Testis (tissue), 3 donors: Measurements from ENCODE around the gene ARHGEF37. TPM values are rescaled to one million over a fixed set of nuclear protein-coding genes. Genes with fewer than 3 reads are reported as not detected.
"Not testable (repeated sequence)": the region's sequence is repeated elsewhere in the genome, so short reads cannot be mapped to it uniquely, and the experiment has no call there.

Source experiments
- DNase-seq: peaks from one replicate; pipeline ENCODE4 v3.0.0-alpha.2; 2019
- H3K27ac ChIP-seq, 2 donors: fragments of 200-600 bp; sonication (generic); one replicate each; pipeline ENCODE4 v1.5.1; 2019
- H3K27me3 ChIP-seq: fragments of 200-600 bp; sonication (generic); one replicate; pipeline ENCODE4 v1.5.1; 2019
- H3K36me3 ChIP-seq: fragments of 200-600 bp; sonication (generic); one replicate; pipeline ENCODE4 v1.5.1; 2017; ENCODE audit warnings: low read depth; ENCODE audit errors: missing control alignments
- H3K4me1 ChIP-seq: fragments of 200-600 bp; sonication (generic); one replicate; pipeline ENCODE4 v1.5.1; 2019
- H3K4me3 ChIP-seq, 2 donors: fragments of 200-600 bp; sonication (generic); one replicate each; pipeline ENCODE4 v1.5.1; 2017 to 2019
- H3K9me3 ChIP-seq: fragments of 200-600 bp; sonication (generic); one replicate; pipeline ENCODE4 v1.5.1; 2017
- POLR2A ChIP-seq: fragments of 450-650 bp; IDR thresholded peaks from one replicate; pipeline ENCODE4 v1.6.1; 2017; ENCODE audit warnings: antibody characterized with exemption, mild to moderate bottlenecking, moderate library complexity
- WGBS, 2 donors: methylation state at CpG; one replicate each; pipeline ENCODE4 v1.1.5; 2018; 5-methylcytosine and 5-hydroxymethylcytosine counted together
- intact Hi-C: fragments of 100-400 bp; cut with DNase I; formaldehyde crosslinking; loops from one replicate; pipeline ENCODE4 v1.15.1; 2023; ENCODE audit warnings: low total_unique reads
- polyA plus RNA-seq: library from polyadenylated mRNA; stranded (reverse); fragments of 350-450 nt; fragmentation: Illumina TruSeq; extraction: RNeasy Lipid Tissue Mini Kit (QIAGEN cat#74804); gene quantifications from one replicate; pipeline ENCODE4 v1.2.3, GENCODE V29; 2014; ENCODE audit warnings: low read depth, low replicate concordance; ENCODE audit not compliant: insufficient read depth
- total RNA-seq, 2 donors: library from RNA; depleted of rRNA; stranded (reverse); fragments of >200 nt; gene quantifications; one replicate each; pipeline ENCODE4 v1.2.3, GENCODE V29; 2016
- TF ChIP-seq, protein P1 (sequence below), 3 experiments: fragments of 450-650 bp in 2 of 3; fragments of 200-600 bp in 1 of 3; sonication (generic) in 1 of 3; IDR thresholded peaks; one replicate each; pipeline ENCODE4 v1.5.1; 2016 to 2019; ENCODE audit warnings: antibody characterized with exemption in 3 of 3, mild to moderate bottlenecking in 2 of 3, moderate library complexity in 1 of 3

ARHGEF37 gene
- total and polyA plus RNA-seq, 3 donors from 2014 or later, result 12.9 to 17.8 (median 13.4) TPM

DNA sequence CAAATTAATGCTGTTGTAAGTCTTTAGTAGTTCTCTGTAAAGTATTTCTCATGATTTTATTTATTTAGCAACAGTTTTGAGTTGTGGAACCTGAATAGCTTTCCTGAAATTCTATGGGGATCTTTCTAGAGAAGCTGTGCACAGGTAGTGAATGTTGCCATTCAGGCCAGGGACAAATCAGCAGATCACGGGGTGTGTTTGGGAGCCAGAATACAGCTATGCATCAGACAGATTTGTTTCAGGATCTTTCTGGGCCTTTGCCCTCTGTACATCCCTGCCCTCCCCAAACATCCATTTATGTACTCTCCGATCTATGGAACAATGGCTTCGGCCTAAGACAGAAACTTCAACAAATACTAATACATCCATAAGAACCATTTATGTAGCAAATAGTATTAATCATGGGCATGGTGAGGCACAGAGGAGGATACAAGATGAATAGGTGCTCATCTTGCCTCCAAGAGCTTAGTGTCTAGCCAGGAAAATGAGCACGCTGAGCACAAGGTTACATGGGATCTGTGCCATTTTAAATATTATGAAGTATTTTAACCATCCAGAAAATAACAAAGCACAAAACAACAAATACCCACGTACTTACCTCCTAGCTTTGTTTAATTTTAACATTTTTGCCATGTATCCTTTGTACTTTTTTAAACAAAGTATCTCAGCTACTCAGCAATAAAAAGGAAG lies 13.1 kb downstream of the ARHGEF37 start:
- peak overlapping the region; percentile 23 to 68 for H3K27ac ChIP-seq
- no peaks in the 10 kb centered on the region for H3K36me3 ChIP-seq
- peaks cover 14% of the 10 kb centered on the region for H3K4me1 ChIP-seq
- 53 to 66% methylated on average over 5 of the region's 5 CpGs for WGBS, 2 donors
- H3K9me3 ChIP-seq, result no peaks in the 10 kb centered on the region
- no peak overlapping the region for H3K4me3 ChIP-seq
- TF ChIP-seq, protein P1, sequence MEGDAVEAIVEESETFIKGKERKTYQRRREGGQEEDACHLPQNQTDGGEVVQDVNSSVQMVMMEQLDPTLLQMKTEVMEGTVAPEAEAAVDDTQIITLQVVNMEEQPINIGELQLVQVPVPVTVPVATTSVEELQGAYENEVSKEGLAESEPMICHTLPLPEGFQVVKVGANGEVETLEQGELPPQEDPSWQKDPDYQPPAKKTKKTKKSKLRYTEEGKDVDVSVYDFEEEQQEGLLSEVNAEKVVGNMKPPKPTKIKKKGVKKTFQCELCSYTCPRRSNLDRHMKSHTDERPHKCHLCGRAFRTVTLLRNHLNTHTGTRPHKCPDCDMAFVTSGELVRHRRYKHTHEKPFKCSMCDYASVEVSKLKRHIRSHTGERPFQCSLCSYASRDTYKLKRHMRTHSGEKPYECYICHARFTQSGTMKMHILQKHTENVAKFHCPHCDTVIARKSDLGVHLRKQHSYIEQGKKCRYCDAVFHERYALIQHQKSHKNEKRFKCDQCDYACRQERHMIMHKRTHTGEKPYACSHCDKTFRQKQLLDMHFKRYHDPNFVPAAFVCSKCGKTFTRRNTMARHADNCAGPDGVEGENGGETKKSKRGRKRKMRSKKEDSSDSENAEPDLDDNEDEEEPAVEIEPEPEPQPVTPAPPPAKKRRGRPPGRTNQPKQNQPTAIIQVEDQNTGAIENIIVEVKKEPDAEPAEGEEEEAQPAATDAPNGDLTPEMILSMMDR (IDR thresholded peaks at IDR 0.05), result no peak
- TF ChIP-seq POLR2A, result no peak
- no peaks in the 10 kb centered on the region for H3K27me3 ChIP-seq
- intact Hi-C loops, result no loop called here
- no peak for DNase-seq

DNA sequence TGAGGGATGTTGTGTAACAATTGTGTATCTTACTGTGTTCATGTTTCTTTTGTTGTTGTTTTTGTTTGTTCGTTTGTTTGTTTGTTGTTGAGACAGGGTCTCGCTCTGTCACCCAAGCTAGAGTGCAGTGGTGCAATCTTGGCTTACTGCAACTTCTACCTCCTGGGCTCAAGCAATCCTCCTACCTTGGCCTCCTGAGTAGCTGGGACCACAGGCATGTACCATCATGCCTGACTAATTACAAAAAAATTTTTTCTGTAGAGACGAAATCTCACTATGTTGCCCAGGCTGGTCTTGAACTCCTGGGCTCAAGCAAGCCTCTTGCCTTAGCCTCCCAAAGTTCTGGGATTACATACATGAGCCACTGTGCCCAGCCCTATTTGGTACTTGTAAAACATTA lies 13.8 kb downstream of the ARHGEF37 start:
- WGBS, 2 donors, result 75 to 84% methylated on average over 3 of the region's 3 CpGs

DNA sequence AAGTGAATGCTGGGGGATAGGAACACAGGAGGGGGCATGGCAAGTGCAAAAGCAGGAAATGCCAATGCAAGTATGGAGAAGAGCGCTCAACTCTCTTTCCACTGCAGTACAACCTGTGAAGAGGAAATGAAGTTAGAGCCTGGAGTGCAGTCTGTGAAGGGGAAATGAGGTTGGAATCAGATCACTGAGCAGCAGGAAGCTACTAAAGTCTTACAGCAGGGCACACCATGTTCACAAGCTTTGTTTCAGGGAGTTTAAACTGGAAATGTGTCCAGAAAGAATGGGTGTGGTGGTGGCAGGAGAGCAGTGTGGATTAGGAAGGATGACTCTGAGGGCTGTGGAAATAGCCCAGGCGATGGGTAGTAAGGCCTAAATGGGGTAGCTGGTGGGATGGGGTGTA lies 15.4 kb downstream of the ARHGEF37 start:
- no peaks in the 10 kb centered on the region for H3K9me3 ChIP-seq
- TF ChIP-seq, protein P1 (IDR thresholded peaks at IDR 0.05), result no peak
- no peak for TF ChIP-seq POLR2A
- H3K27me3 ChIP-seq, result no peaks in the 10 kb centered on the region
- peaks cover 14% of the 10 kb centered on the region for H3K4me1 ChIP-seq
- peak overlapping the region in 1 of 2 donors; percentile 70 for H3K27ac ChIP-seq
- intact Hi-C loops, result no loop called here
- no peak overlapping the region for H3K4me3 ChIP-seq
- 65 to 73% methylated on average over 2 of the region's 2 CpGs for WGBS, 2 donors
- no peak for DNase-seq
- H3K36me3 ChIP-seq, result no peaks in the 10 kb centered on the region

More for the DNA sequence above, 13.8 kb downstream of the ARHGEF37 start:
- intact Hi-C loops, H3K9me3 ChIP-seq, H3K36me3 ChIP-seq, H3K4me3 ChIP-seq, H3K27me3 ChIP-seq, DNase-seq: not testable (repeated sequence)
- H3K27ac ChIP-seq, result peak overlapping the region; percentile 23 to 68
- peaks cover 14% of the 10 kb centered on the region for H3K4me1 ChIP-seq

DNA sequence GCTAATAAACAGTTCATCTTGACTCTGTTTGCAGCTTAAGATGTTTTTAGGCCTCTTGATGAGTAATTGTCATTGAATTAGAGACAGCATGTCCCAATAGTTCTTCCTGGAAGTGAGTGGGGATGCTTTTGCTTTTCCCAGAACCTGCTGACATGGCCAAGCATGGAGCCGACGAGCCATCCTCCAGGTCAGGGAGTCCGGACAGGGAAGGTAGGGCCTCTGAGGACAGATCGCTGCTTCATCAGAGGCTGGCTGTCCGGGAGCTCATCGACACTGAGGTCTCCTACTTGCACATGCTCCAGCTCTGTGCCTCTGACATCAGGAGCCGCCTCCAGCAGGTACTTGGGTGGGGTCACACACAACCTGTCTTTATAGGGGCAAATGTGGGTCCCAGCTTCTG lies 16.3 kb downstream of the ARHGEF37 start:
- no peak for DNase-seq
- no peak overlapping the region for H3K27ac ChIP-seq
- no peaks in the 10 kb centered on the region for H3K27me3 ChIP-seq
- WGBS, 2 donors, result 86 to 96% methylated on average over 6 to 7 of the region's 7 CpGs
- TF ChIP-seq, protein P1 (IDR thresholded peaks at IDR 0.05), result no peak
- no peak for TF ChIP-seq POLR2A
- H3K4me1 ChIP-seq, result peaks cover 14% of the 10 kb centered on the region
- no peak overlapping the region for H3K4me3 ChIP-seq
- H3K36me3 ChIP-seq, result no peaks in the 10 kb centered on the region
- H3K9me3 ChIP-seq, result no peaks in the 10 kb centered on the region
- intact Hi-C loops, result no loop called here

DNA sequence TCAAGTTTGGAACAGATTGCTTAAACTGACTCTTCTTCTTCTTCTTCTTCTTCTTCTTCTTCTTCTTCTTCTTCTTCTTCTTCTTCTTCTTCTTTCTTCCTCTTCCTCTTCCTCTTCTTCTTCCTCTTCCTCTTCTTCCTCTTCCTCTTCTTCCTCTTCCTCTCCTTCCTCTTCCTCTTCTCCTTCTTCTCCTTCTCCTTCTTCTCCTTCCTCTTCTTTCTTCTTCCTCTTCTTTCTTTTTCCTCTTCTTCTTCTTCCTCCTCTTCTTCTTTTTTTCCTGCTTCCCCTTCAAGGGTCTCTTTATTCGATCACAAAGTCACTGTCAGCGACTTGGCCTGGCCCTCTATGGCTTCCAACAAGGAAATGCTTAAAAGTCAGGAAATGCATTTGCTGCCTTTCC lies 16.9 kb downstream of the ARHGEF37 start:
- intact Hi-C loops, H3K27me3 ChIP-seq, DNase-seq, H3K4me3 ChIP-seq, H3K9me3 ChIP-seq, H3K27ac ChIP-seq, H3K36me3 ChIP-seq: not testable (repeated sequence)
- peaks cover 14% of the 10 kb centered on the region for H3K4me1 ChIP-seq
- WGBS, 2 donors, result 94 to 95% methylated on average over 2 of the region's 2 CpGs

DNA sequence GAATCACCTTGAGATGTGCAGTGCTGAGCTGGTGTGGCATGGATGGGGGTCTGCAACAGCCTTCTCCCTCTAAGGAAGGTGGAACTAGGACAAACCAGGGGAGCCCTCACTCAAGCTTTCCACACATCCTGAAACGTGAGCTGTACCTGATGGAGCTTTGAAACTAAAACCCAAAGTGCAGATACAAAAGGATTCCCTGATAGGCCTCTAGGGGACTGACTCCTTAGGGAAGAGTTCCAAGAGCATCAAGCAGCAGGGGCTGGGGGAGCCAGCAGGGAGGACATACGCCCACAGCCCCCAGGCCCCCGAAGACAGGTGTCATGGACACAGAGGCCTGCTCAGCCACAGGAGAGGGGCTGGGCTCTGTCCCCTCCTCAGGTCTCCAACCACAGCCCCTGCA lies 17.7 kb downstream of the ARHGEF37 start:
- H3K4me1 ChIP-seq, result peaks cover 14% of the 10 kb centered on the region

More for the DNA sequence above, 17.7 kb downstream of the ARHGEF37 start:
- Histone ChIP-seq H3K36me3 (no peaks in the 10 kb centered on the region), H3K27me3 (no peaks in the 10 kb centered on the region), H3K27ac (no peak overlapping the region), H3K9me3 (no peaks in the 10 kb centered on the region), H3K4me3 (no peak overlapping the region)
- no peak for DNase-seq
- no peak for TF ChIP-seq POLR2A
- TF ChIP-seq, protein P1 (IDR thresholded peaks at IDR 0.05), result no peak
- 79 to 100% methylated on average over 3 of the region's 3 CpGs for WGBS, 2 donors
- intact Hi-C loops, result no loop called here
